OCI-M2 (cell line): ENCODE results near the gene VIPAS39.

Experiments used
- DNase-seq: peaks from one replicate; lab custom pipeline; 2025; ENCODE audit not compliant: unreplicated experiment; lab: John Stamatoyannopoulos, UW

Gene VIPAS39

DNA sequence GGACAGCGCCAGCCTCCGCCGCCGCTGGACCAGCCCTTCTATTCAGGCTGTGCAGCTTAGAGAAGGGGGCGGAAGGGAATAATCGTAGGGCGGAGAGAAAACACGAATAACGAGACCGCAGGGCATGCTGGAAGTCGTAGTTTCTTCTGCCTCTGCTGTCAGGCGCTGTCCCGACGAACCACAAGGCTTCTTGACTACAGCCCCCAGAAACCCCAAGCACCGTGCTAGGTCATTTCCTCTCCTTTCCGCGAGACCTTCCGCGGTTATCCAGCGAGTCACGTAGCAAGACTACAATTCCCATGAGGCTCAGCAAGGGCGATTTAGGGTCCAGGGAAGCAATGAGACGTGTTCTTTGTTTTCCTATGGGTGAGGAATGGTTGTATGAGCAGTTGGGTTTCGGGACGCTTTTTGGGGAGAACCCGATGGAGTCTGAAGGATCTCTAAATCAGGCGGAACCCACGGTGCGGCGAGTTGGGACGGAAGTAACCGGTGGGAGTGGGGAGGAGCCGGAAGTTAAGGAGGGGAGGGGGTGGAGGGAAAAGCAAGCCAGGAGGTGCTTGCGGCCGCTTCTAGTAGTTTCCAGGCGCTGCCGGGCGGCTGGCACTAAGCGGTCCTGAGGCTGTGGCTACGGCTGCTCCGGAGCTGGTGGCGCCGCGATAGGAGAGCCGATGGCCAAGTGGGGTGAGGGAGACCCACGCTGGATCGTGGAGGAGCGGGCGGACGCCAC is at the start of gene VIPAS39, which contains the start of gene AHSA1:
TSS of gene VIPAS39 (minus strand) at position 80 of the 727 bp plus-strand sequence. CDS start 3,499 bp downstream, outside the sequence.
TSS of gene AHSA1 (plus strand) at position 572 of the 727 bp plus-strand sequence. CDS start at position 669, 97 bp downstream.
- DNase-seq, result peak; percentile 96

- no peak for DNase-seq
These were observed 47.6 kb upstream of the VIPAS39 start for GRCh38 chr14:77505031-77505430.

DNA sequence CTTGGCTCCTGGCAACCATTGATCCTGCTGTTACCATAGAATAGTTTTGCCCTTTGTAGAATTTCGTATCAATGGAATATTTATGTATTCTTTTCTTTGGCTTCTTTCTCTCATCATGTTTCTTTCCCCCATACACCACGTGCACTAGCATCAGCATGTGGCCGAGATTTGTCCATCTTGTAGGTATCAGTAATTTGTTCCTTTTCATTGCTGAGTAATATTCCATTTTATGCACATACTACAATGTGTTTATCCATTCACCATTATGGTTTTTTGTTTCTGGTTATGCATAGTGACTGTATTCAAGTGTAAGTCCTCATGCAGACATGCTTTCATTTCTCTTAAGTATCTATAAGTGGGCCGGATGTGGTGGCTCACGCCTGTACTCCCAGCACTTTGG is 45.7 kb upstream of the VIPAS39 start:
- DNase-seq, result no peak

- DNase-seq, result no peak
These were observed 44.8 kb upstream of the VIPAS39 start for GRCh38 chr14:77502109-77502782.

- DNase-seq, result no peak
These were observed 41.7 kb upstream of the VIPAS39 start for GRCh38 chr14:77498984-77499527.

GRCh38 chr14:77498120-77498979 is 40.9 kb upstream of the VIPAS39 start, which contains the start of gene ISM2:
Gene ISM2, minus strand, starts transcription at chr14:77498816. Its CDS starts 23 bp downstream, at chr14:77498793.
- no peak for DNase-seq

GRCh38 chr14:77495334-77495733 is 37.9 kb upstream of the VIPAS39 start:
- DNase-seq, result no peak

GRCh38 chr14:77491056-77491455 is 33.7 kb upstream of the VIPAS39 start:
- no peak for DNase-seq

GRCh38 chr14:77490347-77490986 is 33.1 kb upstream of the VIPAS39 start:
- no peak for DNase-seq

- no peak for DNase-seq
These were observed 31.6 kb upstream of the VIPAS39 start for GRCh38 chr14:77489041-77489440.

GRCh38 chr14:77488558-77488957 is 31.2 kb upstream of the VIPAS39 start:
- DNase-seq, result no peak

GRCh38 chr14:77485901-77486678 is 28.7 kb upstream of the VIPAS39 start:
- DNase-seq, result no peak

GRCh38 chr14:77485256-77485655 is 27.9 kb upstream of the VIPAS39 start:
- no peak for DNase-seq

DNA sequence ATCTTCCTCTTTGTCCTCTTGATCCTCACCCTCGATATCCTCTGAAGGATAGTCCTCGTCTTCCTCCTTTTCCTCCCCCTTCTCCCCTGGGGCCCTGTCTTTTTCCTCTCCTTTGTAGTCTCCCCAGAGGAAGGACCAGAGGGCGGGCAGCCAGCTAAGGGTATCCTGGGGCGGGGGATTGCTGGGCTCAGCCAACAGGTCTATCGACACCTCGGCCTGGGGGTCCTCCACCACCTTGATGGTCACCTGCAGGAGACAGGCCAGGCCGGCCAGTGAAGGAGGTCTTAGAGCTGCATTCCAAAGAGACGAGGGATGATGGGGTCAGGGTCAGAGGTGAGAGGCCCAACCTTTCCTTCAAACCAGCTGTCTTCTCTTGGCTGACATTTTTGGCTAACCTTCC is 25.0 kb upstream of the VIPAS39 start:
- DNase-seq, result no peak

DNA sequence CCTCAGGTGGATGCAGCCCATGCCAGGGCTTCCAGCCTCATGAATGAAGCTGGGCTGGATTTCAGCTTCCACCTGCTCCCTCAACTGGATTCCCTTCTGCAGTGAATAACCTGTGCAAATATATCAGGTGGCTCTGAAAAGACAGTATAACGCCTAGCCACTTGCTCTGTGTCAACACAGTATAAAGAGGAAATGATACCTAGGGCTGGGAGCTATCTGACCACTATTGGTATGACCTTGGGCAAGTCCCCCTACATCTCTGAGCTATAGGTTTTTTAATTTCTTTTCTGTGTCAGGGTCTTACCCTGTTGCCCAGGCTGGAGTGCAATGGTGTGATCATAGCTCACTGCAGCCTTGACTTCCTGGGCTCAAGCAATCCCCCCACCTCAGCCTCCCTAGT is 21.4 kb upstream of the VIPAS39 start:
- no peak for DNase-seq

DNA sequence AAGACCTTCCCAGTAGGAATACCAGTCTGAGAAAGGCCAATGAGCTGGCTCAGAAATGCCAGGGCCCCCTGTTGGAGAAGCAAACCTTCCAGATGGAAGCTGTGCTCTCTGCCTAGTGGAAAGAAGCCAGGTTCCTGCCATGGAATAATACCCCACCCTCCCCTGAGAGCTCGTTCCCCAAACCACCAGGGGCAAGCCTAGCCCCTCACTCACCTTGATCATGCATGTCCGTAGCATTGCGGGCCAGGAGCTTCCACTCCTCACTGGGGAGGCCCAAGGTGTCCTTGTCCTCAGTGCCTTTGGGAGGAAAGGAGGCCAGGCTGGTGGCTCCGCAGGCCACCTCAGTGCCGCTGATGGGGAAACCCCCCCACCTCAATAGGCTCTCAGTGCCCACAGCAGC is 20.6 kb upstream of the VIPAS39 start:
- no peak for DNase-seq

DNA sequence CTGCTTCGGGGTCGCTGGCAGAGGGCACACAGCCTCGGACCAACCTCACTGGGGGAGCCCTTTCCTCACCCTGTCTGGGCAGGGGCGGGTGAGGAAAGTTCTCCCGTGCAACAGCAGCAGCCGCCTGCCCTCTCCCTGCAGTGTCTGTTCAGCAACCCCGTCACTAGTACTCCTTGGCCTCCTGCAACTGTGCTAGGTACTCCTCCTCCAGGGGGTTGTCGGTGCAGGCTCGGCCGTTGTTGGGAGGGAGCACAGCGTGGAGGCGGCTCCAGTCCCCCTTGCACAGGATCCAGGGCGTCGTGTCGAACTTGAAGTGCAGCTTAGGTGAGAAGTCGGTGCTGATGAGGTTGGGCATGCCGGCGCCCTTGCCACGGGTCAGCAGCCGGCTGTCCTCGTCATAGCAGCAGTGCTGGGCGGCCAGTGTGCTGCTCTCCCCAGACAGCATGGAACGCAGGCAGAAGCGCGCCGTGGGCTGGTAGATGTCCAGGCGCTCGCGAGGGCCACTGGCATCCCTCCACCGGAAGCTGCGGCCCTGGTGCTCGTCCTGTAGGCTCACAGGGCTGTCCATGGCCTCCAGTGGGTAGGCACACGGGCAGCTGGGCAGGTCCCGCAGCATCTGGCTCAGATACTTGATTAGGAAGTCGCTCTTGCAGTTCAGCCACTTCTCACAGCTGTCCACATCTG is 18.2 kb upstream of the VIPAS39 start:
- no peak for DNase-seq

- DNase-seq, result no peak
These were observed 17.2 kb upstream of the VIPAS39 start for GRCh38 chr14:77474479-77475177.

DNA sequence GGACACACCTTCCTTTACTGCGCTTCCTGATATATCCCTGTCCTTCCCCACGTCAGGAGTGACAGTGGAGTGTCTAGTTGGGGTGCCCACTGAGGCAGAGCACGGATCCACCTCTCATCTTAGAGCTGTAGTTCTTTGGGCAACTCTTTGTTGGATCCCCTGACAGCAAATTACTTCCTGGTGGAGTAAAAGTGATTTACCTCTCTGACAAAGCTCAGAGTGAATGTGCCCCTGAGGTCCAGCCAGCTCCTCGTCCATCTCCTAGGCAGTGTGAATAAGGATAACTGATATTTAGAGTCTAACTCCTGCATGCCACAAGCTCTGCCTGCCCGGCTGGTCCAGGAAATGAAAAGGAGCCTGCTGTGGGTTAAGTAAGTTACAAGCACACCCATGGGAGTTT is 16.5 kb upstream of the VIPAS39 start:
- no peak for DNase-seq
